GM19193 (cell line): ENCODE results near the gene FAM216A.

ENCODE experiments used
- POLR2A ChIP-seq: IDR thresholded peaks from 4 replicates; pipeline ENCODE4 v1.6.1; 2011; ENCODE audit not compliant: insufficient read depth, insufficient read length; ENCODE audit errors: extremely low read depth

FAM216A gene, protein sequence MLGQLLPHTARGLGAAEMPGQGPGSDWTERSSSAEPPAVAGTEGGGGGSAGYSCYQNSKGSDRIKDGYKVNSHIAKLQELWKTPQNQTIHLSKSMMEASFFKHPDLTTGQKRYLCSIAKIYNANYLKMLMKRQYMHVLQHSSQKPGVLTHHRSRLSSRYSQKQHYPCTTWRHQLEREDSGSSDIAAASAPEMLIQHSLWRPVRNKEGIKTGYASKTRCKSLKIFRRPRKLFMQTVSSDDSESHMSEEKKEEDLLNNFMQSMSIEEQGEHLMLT

DNA sequence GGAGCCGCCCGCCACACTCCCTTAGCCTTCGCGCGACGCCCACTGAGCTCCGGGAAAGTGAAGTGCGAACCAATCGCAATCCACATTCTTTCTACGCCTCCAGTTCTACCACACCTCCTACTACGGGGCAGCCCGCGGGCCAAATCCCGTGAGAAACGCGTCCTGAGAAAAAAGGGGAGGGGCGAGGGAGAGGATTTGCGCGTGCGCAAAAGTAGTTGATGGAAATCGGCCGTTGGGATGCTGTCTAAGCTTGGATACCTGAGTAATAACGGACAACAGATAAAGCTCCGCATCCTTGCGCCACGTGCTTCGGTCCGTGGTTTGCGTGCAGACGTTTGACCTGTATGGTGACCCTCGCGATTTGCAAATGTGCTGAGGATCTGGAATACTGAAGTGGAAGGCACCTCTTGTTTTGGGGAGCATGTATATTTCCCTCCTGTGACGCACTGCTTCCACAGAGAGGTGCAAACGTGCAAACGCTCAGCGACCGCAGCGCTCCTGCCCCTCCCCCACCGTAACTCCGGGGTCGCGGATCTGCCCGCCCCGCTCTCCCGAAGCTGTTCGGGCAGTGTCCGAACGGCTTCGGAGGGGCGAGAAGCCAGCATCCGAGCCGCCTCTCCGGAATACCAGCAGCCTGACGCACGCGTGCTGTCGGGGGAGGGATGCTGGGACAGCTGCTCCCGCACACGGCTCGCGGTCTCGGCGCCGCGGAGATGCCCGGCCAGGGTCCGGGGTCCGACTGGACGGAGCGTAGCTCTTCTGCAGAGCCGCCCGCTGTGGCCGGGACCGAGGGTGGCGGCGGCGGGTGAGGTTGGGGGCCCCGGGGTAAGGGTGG, at the start of gene FAM216A, which contains the start of gene GPN3:
TSS of gene FAM216A (plus strand) at position 632 of the 835 bp plus-strand sequence. CDS start at position 663, 31 bp downstream.
TSS of gene GPN3 (minus strand) at position 44 of the 835 bp plus-strand sequence. CDS start 54 bp downstream, outside the sequence.
- TF ChIP-seq POLR2A, result peak; percentile 88

DNA sequence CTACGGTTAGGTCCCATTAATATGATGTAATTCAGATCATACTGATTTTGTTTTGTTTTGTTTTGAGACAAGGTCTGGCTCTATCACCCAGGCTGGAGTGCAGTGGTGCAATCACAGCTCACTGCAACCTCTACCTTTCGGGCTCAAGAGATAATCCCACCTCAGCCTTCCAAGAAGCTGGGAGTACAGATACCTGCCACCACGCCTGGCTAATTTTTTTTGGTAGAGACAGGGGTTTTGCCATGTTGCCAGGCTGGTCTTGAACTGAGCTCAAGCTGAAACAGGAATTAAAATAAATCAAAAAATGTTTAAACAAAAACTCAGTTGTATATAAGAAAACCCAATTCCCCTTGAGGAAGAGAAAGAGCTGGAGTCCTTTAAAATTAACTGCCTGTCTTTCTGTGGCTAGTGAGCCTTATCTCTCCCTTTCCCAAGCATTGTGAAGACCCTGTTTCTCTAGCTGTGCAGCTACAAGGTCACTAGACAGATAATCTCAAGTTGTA, 47.4 kb upstream of the FAM216A start:
- TF ChIP-seq POLR2A, result no peak

DNA sequence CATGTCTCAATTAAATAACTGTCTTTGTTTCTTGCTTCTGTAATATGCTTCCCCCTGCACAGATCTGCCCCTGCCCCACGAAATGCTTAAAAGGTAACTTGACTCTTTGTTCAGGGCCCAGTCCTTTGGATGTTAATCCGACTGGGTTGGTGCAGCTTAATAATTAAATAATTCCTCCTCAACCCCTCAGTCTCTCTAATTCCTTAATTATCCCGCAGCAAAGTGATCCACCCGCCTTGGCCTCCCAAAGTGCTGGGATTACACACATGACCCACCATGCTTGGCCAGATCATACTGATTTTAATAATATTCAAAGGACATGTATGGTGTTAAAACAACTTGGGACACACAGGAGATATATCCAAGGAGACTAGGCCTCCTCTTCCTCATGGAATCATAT, 46.9 kb upstream of the FAM216A start:
- TF ChIP-seq POLR2A, result no peak

DNA sequence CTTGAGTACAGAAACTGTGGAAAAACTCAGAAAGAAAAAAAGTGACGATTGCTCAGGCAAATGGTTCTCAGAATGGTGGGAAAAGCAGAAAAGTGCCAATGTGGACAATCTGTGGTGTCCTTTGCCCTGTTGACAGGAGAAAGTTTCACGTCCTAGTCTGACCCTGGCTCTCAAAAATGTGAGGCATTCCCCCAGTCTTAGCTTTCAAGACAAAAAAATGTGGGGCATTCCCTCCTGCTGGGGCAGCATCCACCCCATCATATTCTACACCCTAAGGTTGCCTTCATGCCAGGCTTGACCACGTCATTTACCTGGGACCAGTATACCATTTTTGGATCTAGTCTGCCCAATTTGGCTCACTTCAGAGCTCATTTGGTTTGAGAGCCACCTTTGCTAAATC, 44.4 kb upstream of the FAM216A start:
- TF ChIP-seq POLR2A, result no peak

DNA sequence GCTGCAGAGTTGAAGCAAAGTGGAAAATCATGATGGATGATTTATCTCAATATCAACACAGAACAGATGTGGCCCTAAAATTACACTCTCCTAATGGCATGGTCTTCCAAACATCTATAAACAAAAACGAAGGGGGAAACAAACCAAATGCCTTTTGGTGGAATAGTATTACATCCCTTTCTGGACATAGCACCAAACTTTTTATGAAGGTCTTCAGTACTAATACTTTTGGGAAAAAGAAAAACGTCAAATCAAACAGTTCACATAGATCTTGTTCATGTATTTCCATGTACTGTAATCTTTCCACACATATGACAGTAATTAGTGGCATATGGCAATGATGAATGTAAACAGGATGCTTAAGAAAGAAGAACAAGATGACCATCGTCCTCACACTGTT, 42.2 kb upstream of the FAM216A start:
- no peak for TF ChIP-seq POLR2A

DNA sequence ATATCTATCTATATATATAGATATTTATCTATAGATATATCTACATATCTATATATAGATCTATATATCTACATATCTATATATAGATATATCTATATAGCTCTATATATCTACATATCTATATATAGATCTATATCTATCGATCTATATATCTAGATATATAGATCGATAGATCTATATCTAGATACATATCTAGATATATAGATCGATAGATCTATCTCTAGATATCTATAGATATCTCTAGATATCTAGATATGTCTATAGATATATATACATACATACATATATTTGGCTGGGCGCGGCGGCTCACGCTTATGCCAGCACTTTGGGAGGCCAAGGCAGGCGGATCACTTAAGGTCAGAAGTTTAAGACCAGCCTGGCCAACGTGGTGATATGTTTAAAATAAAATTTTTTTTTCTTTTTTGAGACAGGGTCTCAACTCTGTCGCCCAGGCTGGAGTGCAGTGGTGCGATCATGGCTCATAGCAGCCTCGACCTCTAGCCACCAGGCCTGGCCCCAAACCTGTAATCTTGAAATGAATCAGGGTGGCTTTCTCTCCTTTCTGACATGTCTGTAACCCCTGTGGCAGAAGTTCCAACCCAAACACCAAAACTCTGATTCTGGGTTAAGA, 36.6 kb upstream of the FAM216A start:
- no peak for TF ChIP-seq POLR2A

DNA sequence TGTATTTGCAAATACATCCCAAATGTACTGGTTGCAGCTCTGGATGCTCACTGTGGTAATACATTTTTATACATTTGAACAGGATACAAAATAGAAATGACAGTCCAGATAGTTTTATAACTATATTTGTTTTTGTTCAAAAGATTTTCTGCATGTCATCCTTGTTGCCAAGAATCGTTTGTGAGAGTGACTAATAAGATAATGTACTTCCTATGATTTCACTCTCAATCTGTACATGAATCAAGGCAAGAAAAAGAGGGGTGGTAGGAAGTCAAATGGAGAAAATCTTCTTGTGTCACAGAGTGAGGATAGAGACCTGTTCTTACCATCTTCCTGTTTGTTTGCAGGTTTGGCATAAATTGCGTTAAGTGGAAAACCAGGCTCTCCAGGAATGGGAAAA, 32.4 kb upstream of the FAM216A start:
- TF ChIP-seq POLR2A, result no peak

DNA sequence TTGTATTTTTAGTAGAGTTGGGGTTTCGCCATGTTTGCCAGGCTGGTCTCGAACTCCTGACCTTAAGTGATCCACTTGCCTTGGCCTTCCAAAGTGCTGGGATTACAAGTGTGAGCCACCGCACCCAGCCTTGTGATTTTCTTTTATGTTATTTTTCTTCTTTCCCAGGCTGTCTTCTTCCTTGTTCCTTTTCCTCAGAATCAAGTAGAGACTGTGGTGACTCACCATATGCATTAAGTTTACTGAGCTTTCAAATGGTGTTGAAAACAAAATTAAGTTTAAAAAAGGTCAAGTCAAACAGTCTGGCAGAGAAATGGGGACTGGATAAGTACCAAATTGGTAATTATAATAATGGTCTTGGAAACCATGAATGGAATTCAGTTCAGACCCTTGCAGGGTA, 24.2 kb upstream of the FAM216A start:
- TF ChIP-seq POLR2A, result no peak

DNA sequence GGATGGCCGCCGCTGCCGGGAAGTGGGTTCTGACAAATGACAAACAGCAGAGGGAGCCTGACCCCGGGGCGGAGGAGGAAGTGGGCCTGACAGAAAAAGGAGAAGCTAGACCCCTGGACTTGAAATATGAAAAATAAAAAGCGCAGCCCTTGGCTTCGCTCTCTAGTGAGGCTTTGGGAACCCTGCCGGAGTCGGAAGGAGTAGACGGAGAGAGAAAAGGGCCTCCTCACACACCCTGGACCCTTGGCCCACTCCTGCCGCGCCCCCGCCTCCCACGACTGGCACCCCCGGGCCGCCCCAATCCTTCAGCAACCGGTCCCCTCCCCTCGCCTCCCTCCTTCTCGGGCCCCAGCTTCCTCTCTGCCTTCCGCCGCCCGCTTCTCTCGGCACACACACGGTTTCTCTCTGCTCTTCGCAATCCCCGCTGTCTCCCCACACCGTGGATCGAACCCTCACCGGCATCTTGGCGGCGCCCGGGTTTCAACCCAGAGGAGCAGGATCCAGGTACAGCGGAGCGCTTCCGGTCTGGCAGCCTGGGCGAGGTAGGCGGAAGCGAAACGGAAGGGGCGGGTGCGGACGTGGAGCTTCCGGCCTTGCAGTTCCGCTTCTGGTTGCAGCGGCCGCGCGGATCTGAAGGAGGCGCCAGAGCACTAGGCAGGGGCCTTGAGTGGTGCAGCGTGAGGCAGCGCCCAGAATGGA, 18.7 kb upstream of the FAM216A start, which contains the start of gene ARPC3:
TSS of gene ARPC3 (minus strand) at position 539 of the 699 bp plus-strand sequence. CDS start at position 462, 77 bp downstream.
- TF ChIP-seq POLR2A, result peak; percentile 93

DNA sequence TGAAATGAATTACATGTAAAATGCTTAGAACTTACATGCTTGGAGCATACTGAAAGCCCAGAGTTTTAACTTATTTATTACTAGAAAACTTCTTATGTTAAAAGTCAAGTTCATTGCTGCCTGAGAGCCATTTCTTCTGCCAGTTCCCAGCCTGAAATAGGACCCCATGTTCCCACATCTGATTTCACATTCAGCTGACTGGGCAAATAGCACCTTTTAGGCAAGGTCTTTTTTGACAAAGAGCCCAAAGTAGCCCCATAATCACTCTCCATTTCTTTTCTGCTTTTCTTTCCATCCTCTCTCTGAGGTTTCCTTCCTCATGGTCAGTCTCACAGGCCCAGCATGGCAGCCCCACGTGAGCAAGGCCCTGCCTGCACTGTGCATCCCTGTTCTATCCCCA, 17.4 kb upstream of the FAM216A start:
- TF ChIP-seq POLR2A, result no peak

DNA sequence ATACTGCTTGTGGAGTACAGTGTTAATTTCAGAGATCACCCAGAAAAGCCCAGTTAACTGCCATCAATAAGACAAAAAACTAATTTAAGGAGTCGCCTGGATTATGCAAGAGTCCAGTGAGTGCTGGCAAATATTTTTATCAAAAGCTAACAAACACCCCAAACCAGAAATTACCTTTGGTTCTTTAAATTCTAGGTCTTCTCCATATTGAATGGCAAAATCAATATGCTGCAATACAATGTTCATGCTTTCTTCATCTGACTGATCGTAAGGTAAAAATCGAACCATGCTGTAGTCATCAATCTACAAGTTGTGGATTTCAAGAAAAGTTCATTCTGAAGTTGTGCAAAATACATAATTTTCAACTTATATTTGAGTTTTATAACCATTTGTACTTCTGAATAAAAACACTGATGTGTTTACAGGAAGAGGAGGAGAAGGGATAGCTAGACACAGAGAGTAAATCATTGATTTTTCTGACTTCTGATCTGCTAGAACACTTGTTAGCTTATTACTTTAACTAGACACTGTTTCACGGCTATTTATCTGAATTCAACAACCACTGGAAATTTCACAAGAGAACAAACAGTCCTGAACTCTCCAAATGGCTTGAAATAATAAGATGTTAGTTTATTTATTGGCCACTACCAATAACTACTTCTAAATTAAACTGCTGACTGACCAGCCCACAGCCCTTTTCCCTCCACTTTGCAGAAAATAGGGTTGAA, 14.9 kb upstream of the FAM216A start:
- TF ChIP-seq POLR2A, result no peak

DNA sequence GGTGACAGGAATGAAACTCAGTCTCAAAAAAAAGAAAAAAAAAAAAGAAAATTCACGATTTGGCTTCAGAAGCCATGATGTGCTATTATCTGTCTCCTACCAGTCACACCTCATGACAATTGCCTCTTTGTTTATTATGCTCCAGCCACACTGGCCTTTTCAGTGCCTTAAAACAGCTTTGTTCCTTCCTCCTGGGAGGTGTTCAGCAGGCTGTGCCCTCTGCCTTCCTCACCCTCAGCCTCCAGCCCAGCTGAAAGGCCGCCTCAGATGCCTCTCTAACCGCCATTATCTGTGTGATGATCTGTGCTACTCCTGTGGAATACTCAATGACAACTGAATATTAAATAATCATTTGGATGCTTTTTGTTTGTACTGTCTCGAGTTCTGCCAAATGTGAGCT, 9.9 kb upstream of the FAM216A start:
- TF ChIP-seq POLR2A, result no peak

DNA sequence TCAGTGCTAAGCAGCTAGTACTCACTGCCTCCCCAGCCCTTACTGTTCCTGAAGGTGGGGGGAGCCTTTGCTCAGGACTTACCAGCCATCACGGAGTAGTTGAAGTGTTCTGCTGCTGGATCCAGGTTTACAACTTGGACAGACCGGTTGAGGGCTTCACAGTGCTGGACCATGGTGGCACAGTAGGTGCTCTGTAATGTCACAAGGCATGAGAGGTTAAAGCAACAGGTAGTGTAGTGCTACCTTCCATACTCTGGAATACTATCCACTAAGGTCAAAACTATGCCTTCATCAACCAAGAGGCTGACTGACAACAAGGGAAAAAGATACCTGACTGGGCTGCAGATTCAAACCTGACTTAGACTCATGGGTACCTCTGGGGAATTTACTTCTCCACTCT, 3.6 kb upstream of the FAM216A start:
- no peak for TF ChIP-seq POLR2A

DNA sequence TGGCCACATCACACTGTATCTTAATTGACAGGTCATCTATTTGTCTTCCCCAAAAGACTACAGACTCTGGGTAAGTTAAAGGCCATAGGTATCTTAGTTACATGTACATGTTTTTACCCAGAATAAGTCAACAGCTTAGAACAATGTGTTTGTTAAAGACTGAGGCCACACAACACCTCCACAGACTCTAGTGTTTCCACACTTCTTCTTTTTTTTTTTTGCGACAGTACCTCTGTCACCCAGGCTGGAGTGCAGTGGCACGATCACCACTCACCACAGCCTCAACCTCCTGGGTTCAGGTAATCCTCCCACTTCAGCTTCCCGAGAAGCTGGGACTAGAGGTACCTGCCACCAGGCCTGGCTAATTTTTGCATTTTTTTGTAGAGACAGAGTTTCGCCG, 1.9 kb upstream of the FAM216A start:
- TF ChIP-seq POLR2A, result no peak

DNA sequence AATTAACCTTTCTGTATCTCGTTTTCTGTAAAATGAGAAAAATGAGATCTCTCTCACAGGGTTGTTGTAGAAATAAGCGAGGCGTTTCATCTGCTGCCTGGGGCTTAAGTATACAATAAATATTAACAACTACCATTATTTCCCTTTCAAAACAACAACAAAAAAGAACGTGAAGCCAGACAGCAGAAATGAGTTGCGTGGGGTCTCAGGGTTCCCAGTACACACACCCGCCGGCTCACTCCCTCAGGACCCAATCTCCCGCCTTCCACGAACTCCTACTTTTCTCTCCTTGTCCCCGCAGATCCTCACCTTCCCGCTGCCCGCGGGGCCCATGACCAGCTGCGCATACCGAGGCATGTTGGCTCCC, 815 bp upstream of the FAM216A start:
- no peak for TF ChIP-seq POLR2A

DNA sequence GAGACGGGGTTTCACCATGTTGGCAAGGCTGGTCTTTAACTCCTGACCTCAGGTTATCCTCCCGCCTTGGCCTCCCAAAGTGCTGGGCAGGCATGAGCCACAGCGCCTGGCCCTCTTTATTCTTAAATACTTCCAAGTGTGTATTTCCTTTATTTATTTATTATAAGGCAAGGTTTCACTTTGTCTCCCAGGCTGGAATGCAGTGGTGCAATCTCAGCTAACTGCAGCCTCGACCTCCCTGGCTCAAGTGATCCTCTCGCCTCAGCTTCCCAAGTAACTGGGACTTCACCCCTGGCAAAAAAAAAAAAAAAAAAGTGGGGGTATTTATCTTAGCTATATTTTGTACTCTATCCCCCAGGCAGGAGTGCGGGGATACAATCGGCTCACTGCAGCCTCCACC, 6.8 kb downstream of the FAM216A start:
- TF ChIP-seq POLR2A, result no peak
